ENCODE measurements around the gene TMEM86A. TPM values are rescaled to one million over a fixed set of nuclear protein-coding genes. Genes with fewer than 3 reads are reported as not detected.

TMEM86A gene
- total and polyA plus RNA-seq, 7 donors, result 0.76 to 3.9 (median 2.4) TPM

GRCh38 chr11:18736590-18737148, 38.1 kb downstream of the TMEM86A start:
- 48 to 54% (median 50%) methylated on average over 10 of the region's 10 CpGs for WGBS, 3 donors

GRCh38 chr11:18737642-18738041, 39.1 kb downstream of the TMEM86A start:
- DNase-seq (no peak), ATAC-seq (no peak)
- no peak for TF ChIP-seq CTCF (IDR thresholded peaks at IDR 0.05)
- Histone ChIP-seq H3K27me3 (ENCODE audit: insufficient read depth in 3 of 3, low read length in 2 of 3) (no peaks in the 10 kb centered on the region), H3K27ac (no peak overlapping the region), H3K4me1 (no peaks in the 10 kb centered on the region), H3K36me3 (ENCODE audit: insufficient read depth in 1 of 2, low read depth in 1 of 2) (no peaks in the 10 kb centered on the region), H3K4me3 (no peak overlapping the region), H3K9me3 (no peaks in the 10 kb centered on the region)
- 86 to 89% (median 86%) methylated on average over 8 of the region's 8 CpGs for WGBS, 3 donors
- intact Hi-C loops (cut with DNase I), result loop anchor here in 1 of 2 donors (10.0 kb wide), 1 partner anchor 623 kb away; no protein-coding TSS in a partner anchor

More at GRCh38 chr11:18736590-18737148, 38.1 kb downstream of the TMEM86A start:
- no peaks in the 10 kb centered on the region for H3K9me3 ChIP-seq
- no peak for DNase-seq
- no peak for ATAC-seq
- H3K27me3 ChIP-seq (ENCODE audit: insufficient read depth in 3 of 3, low read length in 2 of 3), result no peaks in the 10 kb centered on the region
- no peak for TF ChIP-seq CTCF (IDR thresholded peaks at IDR 0.05)
- no peak overlapping the region for H3K4me3 ChIP-seq
- H3K4me1 ChIP-seq, result no peaks in the 10 kb centered on the region
- no peak overlapping the region for H3K27ac ChIP-seq
- intact Hi-C loops (cut with DNase I), result loop anchor here in 1 of 2 donors (10.0 kb wide), 1 partner anchor 622 kb away; no protein-coding TSS in a partner anchor
- H3K36me3 ChIP-seq (ENCODE audit: insufficient read depth in 1 of 2, low read depth in 1 of 2), result no peaks in the 10 kb centered on the region

GRCh38 chr11:18739685-18740084, 41.1 kb downstream of the TMEM86A start:
- H3K9me3 ChIP-seq, result no peaks in the 10 kb centered on the region
- ATAC-seq (no peak), DNase-seq (no peak)
- no peaks in the 10 kb centered on the region for H3K36me3 ChIP-seq (ENCODE audit: insufficient read depth in 1 of 2, low read depth in 1 of 2)
- H3K4me1 ChIP-seq, result no peaks in the 10 kb centered on the region
- TF ChIP-seq CTCF (IDR thresholded peaks at IDR 0.05), result no peak
- H3K4me3 ChIP-seq, result no peak overlapping the region
- no peaks in the 10 kb centered on the region for H3K27me3 ChIP-seq (ENCODE audit: insufficient read depth in 3 of 3, low read length in 2 of 3)
- WGBS, 3 donors, result 76 to 77% (median 76%) methylated on average over 4 of the region's 4 CpGs
- intact Hi-C loops (cut with DNase I), result loop anchor here in 1 of 2 donors (10.0 kb wide), 1 partner anchor 625 kb away; no protein-coding TSS in a partner anchor
- H3K27ac ChIP-seq, result no peak overlapping the region

- Histone ChIP-seq H3K27ac (no peak overlapping the region), H3K36me3 (ENCODE audit: insufficient read depth in 1 of 2, low read depth in 1 of 2) (no peaks in the 10 kb centered on the region), H3K27me3 (ENCODE audit: insufficient read depth in 3 of 3, low read length in 2 of 3) (no peaks in the 10 kb centered on the region), H3K9me3 (no peaks in the 10 kb centered on the region), H3K4me3 (no peak overlapping the region), H3K4me1 (no peaks in the 10 kb centered on the region)
- ATAC-seq (no peak), DNase-seq (no peak)
- no peak for TF ChIP-seq CTCF (IDR thresholded peaks at IDR 0.05)
- intact Hi-C loops (cut with DNase I), result no loop called here
- WGBS, 3 donors, result 84 to 89% (median 84%) methylated on average over 3 of the region's 3 CpGs
These were observed 43.2 kb downstream of the TMEM86A start for GRCh38 chr11:18741783-18742182.

GRCh38 chr11:18743365-18743764, 44.8 kb downstream of the TMEM86A start:
- H3K9me3 ChIP-seq, result no peaks in the 10 kb centered on the region
- TF ChIP-seq CTCF (IDR thresholded peaks at IDR 0.05), result no peak
- intact Hi-C loops (cut with DNase I), result no loop called here
- no peaks in the 10 kb centered on the region for H3K36me3 ChIP-seq (ENCODE audit: insufficient read depth in 1 of 2, low read depth in 1 of 2)
- H3K27me3 ChIP-seq (ENCODE audit: insufficient read depth in 3 of 3, low read length in 2 of 3), result no peaks in the 10 kb centered on the region
- H3K4me1 ChIP-seq, result no peaks in the 10 kb centered on the region
- 81 to 88% (median 85%) methylated on average over 10 of the region's 10 CpGs for WGBS, 3 donors
- ATAC-seq (no peak), DNase-seq (no peak)
- H3K27ac ChIP-seq, result no peak overlapping the region
- no peak overlapping the region for H3K4me3 ChIP-seq

Data from psoas muscle (tissue), 8 donors.